ENCODE results near the gene CHID1. TPM values are rescaled to one million over a fixed set of nuclear protein-coding genes. Genes with fewer than 3 reads are reported as not detected.

The CHID1 gene
- total and polyA plus RNA-seq, 4 experiments from 2014 or later = 46.9 to 82.3 (median 55.7) TPM

DNA sequence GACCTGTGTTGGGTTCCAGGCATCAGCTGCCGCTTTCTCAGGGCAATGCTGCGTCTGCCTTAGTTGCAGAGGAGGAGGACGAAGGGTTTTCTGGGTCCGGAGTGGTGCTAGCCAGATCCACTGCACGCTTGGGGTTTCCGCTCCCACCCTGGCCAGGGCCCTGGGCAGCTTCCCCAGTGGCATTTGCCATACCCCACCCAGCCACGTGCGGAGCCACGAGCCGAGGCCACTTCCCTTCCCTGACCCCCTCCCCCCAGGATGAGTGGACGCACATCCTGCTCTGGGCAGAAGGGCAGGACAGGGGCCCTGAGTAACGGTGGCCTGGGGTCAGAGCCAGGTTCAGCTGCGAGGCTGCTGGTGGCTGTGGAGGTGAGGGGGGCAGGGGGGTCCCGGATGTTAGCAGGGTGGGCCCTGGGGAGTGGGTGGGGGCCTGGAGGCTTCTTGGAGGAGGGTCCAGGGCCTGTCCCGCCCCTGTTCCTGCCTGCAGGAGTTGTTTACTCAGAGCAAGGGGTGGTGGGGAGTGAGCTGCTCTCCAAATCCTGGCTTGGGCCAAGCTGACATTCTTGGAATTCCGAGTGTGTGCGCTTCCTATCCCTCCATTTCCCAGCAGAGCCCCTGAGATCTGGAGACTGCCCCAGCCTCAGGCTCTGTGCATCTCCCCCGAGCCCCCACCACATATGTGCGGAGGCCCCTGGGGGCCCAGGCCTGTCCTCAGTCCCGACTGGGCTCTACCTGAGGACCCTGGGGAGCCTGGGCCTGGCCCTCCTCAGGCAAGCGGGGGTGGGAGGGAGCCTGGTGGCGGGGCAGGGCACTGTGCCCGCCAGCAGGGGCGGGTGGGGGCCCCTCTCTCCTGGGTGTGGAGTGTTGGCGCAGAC lies 66.6 kb downstream of the CHID1 start:
- Mint-ChIP-seq H3K27ac (peak overlapping the region in 2 of 7 donors; percentile 35 to 54), H3K4me3 (peak overlapping the region in 7 of 8 donors; percentile 62 to 78 (median 76)), H3K36me3 (peaks cover 0 to 9% of the 10 kb centered on the region in 2 donors), H3K4me1 (peaks cover 6 to 39% (median 20%) of the 10 kb centered on the region in 4 donors), H3K9me3 (peaks cover 0 to 1% (median 0%) of the 10 kb centered on the region in 8 donors), H3K27me3 (peaks cover 2 to 4% of the 10 kb centered on the region in 2 donors)
- H3K4me3 ChIP-seq (ENCODE audit: low read length in 2 of 2) = no peak overlapping the region
- POLR2A ChIA-PET (ENCODE audit: partially characterized antibody) = interaction anchor here (1.2 to 5.2 kb wide), 7 partner anchors 12 to 268 kb away, joined by 4 to 67 read pairs (median 8); partner anchors contain the start of genes CD151, CHID1, PHRF1 and PNPLA2
- H3K36me3 ChIP-seq (ENCODE audit: insufficient read depth, low read length) = peaks cover 10% of the 10 kb centered on the region
- H3K9me3 ChIP-seq (ENCODE audit: control insufficient read depth in 1 of 2, low read length in 2 of 2) = no peaks in the 10 kb centered on the region
- H3K4me1 ChIP-seq (ENCODE audit: insufficient read depth, low read length) = peaks cover 39% of the 10 kb centered on the region
- peaks cover 8% of the 10 kb centered on the region for H3K27me3 ChIP-seq (ENCODE audit: insufficient read depth, low read length)
- intact Hi-C loops (cut with micrococcal nuclease) = loop anchor here (2.0 kb wide), 1 partner anchor 83 kb away; no protein-coding TSS in a partner anchor
- H3K27ac ChIP-seq (ENCODE audit: low read depth, low read length) = no peak overlapping the region
- DNase-seq = no peak
- CTCF ChIA-PET (ENCODE audit: partially characterized antibody) = no interaction called here

DNA sequence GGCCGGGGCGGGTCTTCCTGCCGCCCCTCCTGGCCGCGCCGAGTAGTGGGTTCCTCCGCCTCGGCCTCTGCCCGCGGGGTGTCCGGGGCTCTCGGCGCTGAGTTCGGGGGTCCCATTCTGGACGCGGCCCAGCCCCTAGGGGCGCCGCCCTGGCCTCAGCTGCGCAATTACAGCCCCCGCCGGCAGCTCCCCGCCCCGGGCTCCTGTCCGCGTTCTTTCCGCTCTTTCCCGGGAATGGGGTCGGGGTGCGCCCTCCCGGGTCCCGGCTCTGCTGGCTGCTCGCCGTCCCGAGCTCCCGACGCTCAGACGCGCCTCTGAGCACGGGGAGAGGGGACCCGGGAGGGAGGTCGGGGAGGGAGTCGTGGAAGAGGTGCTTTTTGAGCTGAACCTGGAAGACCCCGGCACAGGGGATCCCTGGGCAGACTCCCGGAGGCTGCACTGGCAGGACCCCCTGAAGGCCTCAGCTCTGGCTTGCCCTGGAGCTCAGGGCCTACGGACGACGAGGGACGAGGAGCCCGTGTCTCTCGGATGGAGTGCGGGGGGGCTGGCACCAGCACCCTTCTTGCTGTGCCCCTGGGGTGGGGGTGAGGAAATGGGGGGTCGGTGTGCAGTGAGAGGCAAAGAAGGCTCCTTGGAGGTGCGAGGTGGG lies 67.4 kb downstream of the CHID1 start:
- DNase-seq = no peak
- peak overlapping the region; percentile 6 to 97 for H3K4me3 ChIP-seq (ENCODE audit: low read length in 2 of 2)
- H3K4me1 ChIP-seq (ENCODE audit: insufficient read depth, low read length) = peaks cover 31% of the 10 kb centered on the region
- H3K27me3 ChIP-seq (ENCODE audit: insufficient read depth, low read length) = no peaks in the 10 kb centered on the region
- H3K9me3 Mint-ChIP-seq = peaks cover 0 to 1% (median 0%) of the 10 kb centered on the region in 8 donors
- peaks cover 13% of the 10 kb centered on the region for H3K36me3 ChIP-seq (ENCODE audit: insufficient read depth, low read length)
- peaks cover 4 to 35% (median 15%) of the 10 kb centered on the region in 4 donors for H3K4me1 Mint-ChIP-seq
- intact Hi-C loops (cut with micrococcal nuclease) = loop anchor here (2.0 kb wide), 1 partner anchor 84 kb away; no protein-coding TSS in a partner anchor
- CTCF ChIA-PET (ENCODE audit: partially characterized antibody) = interaction anchor here (0.9 kb wide), 1 partner anchor 732 kb away, joined by 3 read pairs; no protein-coding TSS in a partner anchor
- peaks cover 0 to 2% of the 10 kb centered on the region in 2 donors for H3K27me3 Mint-ChIP-seq
- H3K36me3 Mint-ChIP-seq = peaks cover 0 to 14% of the 10 kb centered on the region in 2 donors
- peak overlapping the region in 4 of 7 donors; percentile 35 to 80 (median 48) for H3K27ac Mint-ChIP-seq
- H3K9me3 ChIP-seq (ENCODE audit: control insufficient read depth in 1 of 2, low read length in 2 of 2) = no peaks in the 10 kb centered on the region
- H3K27ac ChIP-seq (ENCODE audit: low read depth, low read length) = no peak overlapping the region
- POLR2A ChIA-PET (ENCODE audit: partially characterized antibody) = interaction anchor here (0.5 to 5.2 kb wide), 15 partner anchors 11 to 555 kb away, joined by 3 to 67 read pairs (median 4); partner anchors contain the start of genes CD151, CHID1, PHRF1 and PNPLA2
- H3K4me3 Mint-ChIP-seq = peak overlapping the region; percentile 62 to 78 (median 75)

DNA sequence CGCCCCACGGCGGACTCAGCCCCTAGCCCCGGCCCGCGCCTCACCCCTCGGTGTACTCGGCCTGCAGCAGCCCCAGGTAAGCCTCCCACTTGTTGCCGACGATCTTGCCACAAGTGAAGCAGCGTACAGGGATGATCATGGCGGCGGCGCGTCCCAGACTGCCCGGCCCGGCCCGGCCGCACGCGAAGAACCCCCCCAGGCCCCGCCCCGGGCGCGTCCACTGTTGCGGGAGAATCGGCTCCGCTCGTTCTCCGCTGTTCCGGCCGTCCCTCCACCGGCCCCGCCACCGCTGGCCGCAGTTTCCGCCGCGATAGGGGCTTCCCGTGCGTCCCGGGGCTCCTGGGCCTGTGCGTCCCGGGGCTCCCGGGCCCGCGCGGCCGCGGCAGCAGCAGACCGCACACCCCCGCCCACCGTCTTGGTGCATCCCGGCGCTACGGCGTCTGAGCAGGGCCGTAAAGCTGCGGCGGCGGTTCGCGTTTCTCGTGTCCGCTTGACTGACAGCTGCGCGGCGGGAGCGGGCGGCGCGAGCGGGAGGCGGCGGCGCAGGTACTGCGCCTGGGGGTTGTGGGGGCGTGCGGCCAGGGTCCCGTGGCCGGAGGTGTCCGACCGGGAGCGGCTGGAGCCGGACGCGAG lies 68.1 kb downstream of the CHID1 start, which contains the start of the genes POLR2L and TSPAN4:
Gene POLR2L, minus strand, starts transcription at position 160 of the 633 bp plus-strand sequence. Its CDS starts 21 bp downstream, at position 139.
Gene TSPAN4, plus strand, starts transcription at position 483 of the 633 bp plus-strand sequence. CDS start 7,453 bp downstream, outside the sequence.
- CTCF ChIA-PET (ENCODE audit: partially characterized antibody) = interaction anchor here (0.9 kb wide), 1 partner anchor 733 kb away, joined by 3 read pairs; no protein-coding TSS in a partner anchor
- peaks cover 0 to 15% of the 10 kb centered on the region in 2 donors for H3K36me3 Mint-ChIP-seq
- peak within 1 kb of the TSS; percentile 84 to 89 (median 86) for H3K4me3 Mint-ChIP-seq
- Histone ChIP-seq H3K4me1 (ENCODE audit: insufficient read depth, low read length) (peaks cover 31% of the 10 kb centered on the region), H3K4me3 (ENCODE audit: low read length in 2 of 2) (peak within 1 kb of the TSS; percentile 57 to 97), H3K9me3 (ENCODE audit: control insufficient read depth in 1 of 2, low read length in 2 of 2) (no peaks in the 10 kb centered on the region), H3K27ac (ENCODE audit: low read depth, low read length) (peak within 1 kb of the TSS; percentile 77), H3K27me3 (ENCODE audit: insufficient read depth, low read length) (no peaks in the 10 kb centered on the region), H3K36me3 (ENCODE audit: insufficient read depth, low read length) (peaks cover 13% of the 10 kb centered on the region)
- intact Hi-C loops (cut with micrococcal nuclease) = loop anchor here (1.0 to 2.0 kb wide), 3 partner anchors 23 to 84 kb away; partner anchors contain the start of gene RPLP2
- peak; percentile 83 to 94 (median 85) for DNase-seq
- POLR2A ChIA-PET (ENCODE audit: partially characterized antibody) = interaction anchor here (0.5 to 5.2 kb wide), 16 partner anchors 10 to 555 kb away, joined by 3 to 67 read pairs (median 4); partner anchors contain the start of genes CD151, CHID1, PHRF1 and PNPLA2
- peaks cover 0 to 1% (median 0%) of the 10 kb centered on the region in 8 donors for H3K9me3 Mint-ChIP-seq
- peaks cover 4 to 35% (median 15%) of the 10 kb centered on the region in 4 donors for H3K4me1 Mint-ChIP-seq
- H3K27me3 Mint-ChIP-seq = peaks cover 0 to 2% of the 10 kb centered on the region in 2 donors
- peak within 1 kb of the TSS; percentile 66 to 89 (median 84) for H3K27ac Mint-ChIP-seq

DNA sequence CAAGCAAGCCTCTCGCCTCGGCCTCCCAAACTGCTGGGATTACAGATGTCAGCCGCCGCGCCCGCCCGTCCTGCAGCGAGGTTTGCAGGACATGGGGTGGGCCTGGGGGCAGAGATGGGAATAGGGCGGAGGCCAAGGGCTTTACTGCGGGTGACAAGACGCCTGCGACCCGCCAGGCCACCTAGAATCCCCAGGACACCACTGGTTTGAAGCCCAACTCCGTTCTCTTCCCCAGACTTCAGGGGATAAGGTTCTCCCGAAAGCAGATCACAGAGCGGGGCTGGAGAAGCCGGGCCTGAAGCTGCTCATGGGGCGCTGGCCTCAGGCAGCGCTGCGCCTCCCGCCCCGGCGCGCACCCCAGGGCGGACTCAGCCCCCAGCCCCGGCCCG lies 68.6 kb downstream of the CHID1 start:
- no peak for DNase-seq
- Histone ChIP-seq H3K9me3 (ENCODE audit: control insufficient read depth in 1 of 2, low read length in 2 of 2) (no peaks in the 10 kb centered on the region), H3K4me1 (ENCODE audit: insufficient read depth, low read length) (peaks cover 31% of the 10 kb centered on the region), H3K27ac (ENCODE audit: low read depth, low read length) (peak overlapping the region; percentile 77), H3K36me3 (ENCODE audit: insufficient read depth, low read length) (peaks cover 13% of the 10 kb centered on the region), H3K4me3 (ENCODE audit: low read length in 2 of 2) (peak overlapping the region; percentile 57 to 97), H3K27me3 (ENCODE audit: insufficient read depth, low read length) (no peaks in the 10 kb centered on the region)
- H3K27ac Mint-ChIP-seq = peak overlapping the region; percentile 66 to 89 (median 84)
- POLR2A ChIA-PET (ENCODE audit: partially characterized antibody) = interaction anchor here (1.1 to 5.2 kb wide), 7 partner anchors 10 to 336 kb away, joined by 3 to 67 read pairs (median 8); partner anchors contain the start of genes CD151, CHID1, PNPLA2 and RPLP2
- intact Hi-C loops (cut with micrococcal nuclease) = loop anchor here (1.0 to 2.0 kb wide), 3 partner anchors 23 to 85 kb away; partner anchors contain the start of gene RPLP2
- H3K9me3 Mint-ChIP-seq = peaks cover 0 to 1% (median 0%) of the 10 kb centered on the region in 8 donors
- H3K36me3 Mint-ChIP-seq = peaks cover 0 to 17% of the 10 kb centered on the region in 2 donors
- peaks cover 0 to 2% of the 10 kb centered on the region in 2 donors for H3K27me3 Mint-ChIP-seq
- CTCF ChIA-PET (ENCODE audit: partially characterized antibody) = interaction anchor here (1.4 kb wide), 1 partner anchor 209 kb away, joined by 5 read pairs; no protein-coding TSS in a partner anchor
- peak overlapping the region; percentile 84 to 89 (median 86) for H3K4me3 Mint-ChIP-seq
- peaks cover 4 to 35% (median 15%) of the 10 kb centered on the region in 4 donors for H3K4me1 Mint-ChIP-seq

DNA sequence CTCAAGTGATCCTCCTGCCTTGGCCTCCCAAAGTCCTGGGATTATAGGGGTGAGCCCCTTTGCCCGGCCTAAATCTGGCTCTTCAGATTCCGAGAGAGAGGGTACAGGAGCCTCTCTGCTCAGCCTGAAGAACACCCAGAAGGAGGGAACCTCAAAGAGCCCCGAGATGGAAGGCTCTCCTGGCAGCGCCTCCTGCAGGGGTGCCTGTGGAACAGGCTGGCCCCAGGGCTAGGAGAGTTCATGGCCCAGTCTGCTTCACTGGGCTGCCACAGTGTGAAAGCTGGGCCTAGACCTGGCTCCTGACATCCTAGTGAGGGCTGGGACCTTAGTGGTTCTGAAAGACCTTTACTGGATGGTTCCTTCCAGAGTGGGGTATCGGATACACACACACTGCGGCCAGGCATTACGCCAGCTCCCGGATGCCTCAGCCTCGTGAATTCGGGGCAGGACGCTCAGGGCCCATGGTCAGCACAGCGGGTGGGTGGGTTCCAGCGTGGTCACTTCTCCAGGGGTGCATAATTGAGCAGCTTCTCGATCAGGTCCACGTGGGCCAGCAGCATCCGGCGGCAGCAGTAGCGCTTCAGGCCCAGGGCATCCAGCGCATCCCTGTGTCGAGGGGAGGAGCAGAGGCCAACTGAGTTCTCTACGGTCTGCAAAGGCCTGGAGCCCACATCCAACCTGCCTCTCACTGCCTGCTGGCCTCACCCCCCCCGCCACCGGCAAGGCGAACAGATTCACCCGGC lies 70.6 kb downstream of the CHID1 start:
- H3K4me1 ChIP-seq (ENCODE audit: insufficient read depth, low read length) = peaks cover 31% of the 10 kb centered on the region
- no peak overlapping the region for H3K4me3 ChIP-seq (ENCODE audit: low read length in 2 of 2)
- no peak for DNase-seq
- peaks cover 0 to 17% of the 10 kb centered on the region in 2 donors for H3K36me3 Mint-ChIP-seq
- no peaks in the 10 kb centered on the region for H3K9me3 ChIP-seq (ENCODE audit: control insufficient read depth in 1 of 2, low read length in 2 of 2)
- H3K27ac ChIP-seq (ENCODE audit: low read depth, low read length) = no peak overlapping the region
- POLR2A ChIA-PET (ENCODE audit: partially characterized antibody) = interaction anchor here (4.8 to 5.2 kb wide), 2 partner anchors 8 to 20 kb away, joined by 57 to 67 read pairs; partner anchors contain the start of genes CD151 and PNPLA2
- CTCF ChIA-PET (ENCODE audit: partially characterized antibody) = interaction anchor here (1.1 kb wide), 1 partner anchor 21 kb away, joined by 4 read pairs; the partner anchor contains the start of gene PNPLA2
- no peaks in the 10 kb centered on the region for H3K27me3 ChIP-seq (ENCODE audit: insufficient read depth, low read length)
- H3K36me3 ChIP-seq (ENCODE audit: insufficient read depth, low read length) = peaks cover 13% of the 10 kb centered on the region
- peak overlapping the region in 4 of 7 donors; percentile 52 to 78 (median 68) for H3K27ac Mint-ChIP-seq
- intact Hi-C loops (cut with micrococcal nuclease) = no loop called here
- H3K9me3 Mint-ChIP-seq = peaks cover 0 to 1% (median 0%) of the 10 kb centered on the region in 8 donors
- H3K4me1 Mint-ChIP-seq = peaks cover 4 to 31% (median 15%) of the 10 kb centered on the region in 4 donors
- H3K4me3 Mint-ChIP-seq = peak overlapping the region; percentile 20 to 89 (median 72)
- H3K27me3 Mint-ChIP-seq = no peaks in the 10 kb centered on the region
